ENCODE results near the gene MAPK12.

Gene MAPK12

GRCh38 chr22:50253046-50253915, 8.2 kb downstream of the MAPK12 start:
- no peak for DNase-seq (ENCODE audit: low read depth, low spot score)

GRCh38 chr22:50252082-50253045, 9.1 kb downstream of the MAPK12 start:
- peak; percentile 74 for DNase-seq (ENCODE audit: low read depth, low spot score)

GRCh38 chr22:50251477-50252081, 9.9 kb downstream of the MAPK12 start:
- no peak for DNase-seq (ENCODE audit: low read depth, low spot score)

- DNase-seq (ENCODE audit: low read depth, low spot score) = peak; percentile 85
Observed at GRCh38 chr22:50250555-50251476, 10.7 kb downstream of the MAPK12 start, which contains the start of gene HDAC10. Gene HDAC10, minus strand, starts transcription at chr22:50251265. Its CDS starts 233 bp downstream, at chr22:50251032.

GRCh38 chr22:50250249-50250554, 11.3 kb downstream of the MAPK12 start:
- no peak for DNase-seq (ENCODE audit: low read depth, low spot score)

GRCh38 chr22:50249341-50250248, 11.9 kb downstream of the MAPK12 start:
- DNase-seq (ENCODE audit: low read depth, low spot score) = no peak

GRCh38 chr22:50248196-50249081, 13.0 kb downstream of the MAPK12 start:
- DNase-seq (ENCODE audit: low read depth, low spot score) = no peak

GRCh38 chr22:50247748-50248147, 13.7 kb downstream of the MAPK12 start:
- peak; percentile 87 for DNase-seq (ENCODE audit: low read depth, low spot score)

GRCh38 chr22:50246242-50247175, 15.0 kb downstream of the MAPK12 start:
- DNase-seq (ENCODE audit: low read depth, low spot score) = no peak

- no peak for DNase-seq (ENCODE audit: low read depth, low spot score)
Observed at GRCh38 chr22:50245214-50246072, 16.0 kb downstream of the MAPK12 start.

GRCh38 chr22:50244420-50245213, 16.9 kb downstream of the MAPK12 start, which contains the start of gene TUBGCP6:
Gene TUBGCP6, minus strand, starts transcription at chr22:50245023. Its CDS starts 564 bp downstream, at chr22:50244459.
- DNase-seq (ENCODE audit: low read depth, low spot score) = peak; percentile 93

GRCh38 chr22:50243685-50244419, 17.6 kb downstream of the MAPK12 start:
- DNase-seq (ENCODE audit: low read depth, low spot score) = no peak

GRCh38 chr22:50242406-50242949, 19.0 kb downstream of the MAPK12 start:
- no peak for DNase-seq (ENCODE audit: low read depth, low spot score)

GRCh38 chr22:50238755-50239154, 22.7 kb downstream of the MAPK12 start:
- DNase-seq (ENCODE audit: low read depth, low spot score) = no peak
